GM12875 (cell line): ENCODE data around the gene ODAD4.

Source experiments
- H3K4me3 ChIP-seq: one replicate; pipeline ENCODE4 v1.5.1; 2011; ENCODE audit warnings: low read depth, low read length, control low read depth
- TF ChIP-seq, protein P1 (sequence below): IDR thresholded peaks from 2 replicates; pipeline ENCODE4 v1.5.1; 2011; ENCODE audit warnings: low read depth, mild to moderate bottlenecking, control low read depth, inconsistent platforms, low read length, moderate library complexity, borderline replicate concordance; ENCODE audit not compliant: insufficient read depth

Gene ODAD4

GRCh38 chr17:41906465-41907184, 23.8 kb upstream of the ODAD4 start:
- TF ChIP-seq, protein P1, sequence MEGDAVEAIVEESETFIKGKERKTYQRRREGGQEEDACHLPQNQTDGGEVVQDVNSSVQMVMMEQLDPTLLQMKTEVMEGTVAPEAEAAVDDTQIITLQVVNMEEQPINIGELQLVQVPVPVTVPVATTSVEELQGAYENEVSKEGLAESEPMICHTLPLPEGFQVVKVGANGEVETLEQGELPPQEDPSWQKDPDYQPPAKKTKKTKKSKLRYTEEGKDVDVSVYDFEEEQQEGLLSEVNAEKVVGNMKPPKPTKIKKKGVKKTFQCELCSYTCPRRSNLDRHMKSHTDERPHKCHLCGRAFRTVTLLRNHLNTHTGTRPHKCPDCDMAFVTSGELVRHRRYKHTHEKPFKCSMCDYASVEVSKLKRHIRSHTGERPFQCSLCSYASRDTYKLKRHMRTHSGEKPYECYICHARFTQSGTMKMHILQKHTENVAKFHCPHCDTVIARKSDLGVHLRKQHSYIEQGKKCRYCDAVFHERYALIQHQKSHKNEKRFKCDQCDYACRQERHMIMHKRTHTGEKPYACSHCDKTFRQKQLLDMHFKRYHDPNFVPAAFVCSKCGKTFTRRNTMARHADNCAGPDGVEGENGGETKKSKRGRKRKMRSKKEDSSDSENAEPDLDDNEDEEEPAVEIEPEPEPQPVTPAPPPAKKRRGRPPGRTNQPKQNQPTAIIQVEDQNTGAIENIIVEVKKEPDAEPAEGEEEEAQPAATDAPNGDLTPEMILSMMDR, result no peak
- H3K4me3 ChIP-seq, result no peak overlapping the region

- no peak overlapping the region for H3K4me3 ChIP-seq
- TF ChIP-seq, protein P1, result no peak
Observed at GRCh38 chr17:41907185-41907556, 23.2 kb upstream of the ODAD4 start.

DNA sequence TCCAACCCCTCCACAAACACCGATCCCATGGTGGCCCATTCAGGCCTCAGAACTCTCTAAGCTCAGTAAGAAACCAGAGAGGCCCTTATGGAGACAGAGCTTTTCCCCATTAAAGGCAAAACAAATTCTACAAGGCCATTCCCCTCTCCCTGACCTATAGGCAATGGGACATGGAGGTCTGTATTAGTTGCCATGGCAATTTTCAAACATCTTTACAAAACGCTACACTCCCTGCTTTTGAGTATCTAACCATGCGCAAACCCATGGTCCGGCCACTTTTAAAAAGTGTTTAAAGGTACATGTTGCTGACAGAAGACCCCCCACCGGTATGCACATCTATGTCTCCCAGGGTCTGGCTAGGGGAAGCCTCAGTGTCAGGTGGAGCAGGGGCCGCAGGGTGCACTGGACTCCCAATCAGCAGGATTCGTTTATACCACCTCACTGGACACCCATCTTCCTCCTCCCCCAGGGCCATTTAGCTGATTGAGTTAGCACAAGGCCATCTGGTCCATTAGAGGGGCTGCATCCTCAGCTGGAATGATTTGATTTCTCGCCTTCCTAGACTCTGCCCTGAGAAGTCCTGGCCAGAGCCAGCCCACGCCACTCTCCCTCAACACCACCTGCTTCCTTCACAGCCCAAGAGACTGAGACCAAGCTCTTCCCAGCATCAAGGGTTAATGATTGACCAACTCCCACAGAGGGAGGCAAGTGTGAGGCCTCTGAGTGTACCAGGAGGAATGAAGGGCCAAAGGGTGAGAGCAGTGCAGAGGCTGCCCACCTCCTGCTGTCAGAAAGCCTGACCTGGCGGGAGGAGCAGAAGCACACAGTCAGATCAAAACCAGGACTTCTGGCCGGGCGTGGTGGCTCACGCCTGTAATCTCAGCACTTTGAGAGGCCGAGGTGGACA, 22.5 kb upstream of the ODAD4 start:
- TF ChIP-seq, protein P1, result no peak

DNA sequence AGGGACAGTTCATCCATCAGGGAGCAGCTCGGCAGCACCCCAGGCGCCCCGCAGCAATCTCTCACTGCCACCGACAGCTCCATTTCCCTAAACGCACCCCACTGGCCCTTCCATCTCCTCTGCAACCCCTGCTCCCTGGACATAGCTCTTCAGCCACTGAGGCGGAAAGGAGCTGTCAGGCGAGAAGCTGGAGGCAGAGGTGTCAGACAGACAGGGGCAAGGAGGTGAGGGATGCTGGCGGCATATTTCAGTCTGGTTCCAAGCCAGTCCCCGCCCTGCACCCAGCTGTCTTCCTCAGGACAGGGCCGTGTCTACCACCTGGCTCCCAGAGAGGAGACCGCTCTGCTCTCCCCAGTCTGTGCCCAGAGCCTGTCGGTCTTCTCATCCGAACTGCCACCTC, 21.3 kb upstream of the ODAD4 start:
- H3K4me3 ChIP-seq, result no peak overlapping the region
- TF ChIP-seq, protein P1, result no peak

More for the DNA sequence above, 22.5 kb upstream of the ODAD4 start:
- no peak overlapping the region for H3K4me3 ChIP-seq

GRCh38 chr17:41910701-41911391, 19.6 kb upstream of the ODAD4 start:
- H3K4me3 ChIP-seq, result no peak overlapping the region
- TF ChIP-seq, protein P1, result no peak

- H3K4me3 ChIP-seq, result no peak overlapping the region
- TF ChIP-seq, protein P1, result no peak
Observed at GRCh38 chr17:41912925-41913324, 17.5 kb upstream of the ODAD4 start.
